ENCODE results near the gene BRCA1.
"Not testable (repeated sequence)": the region's sequence is repeated elsewhere in the genome, so short reads cannot be mapped to it uniquely, and the experiment has no call there.

GRCh38 chr17:43138531-43138930 lies 13.4 kb upstream of the BRCA1 start:
- TF ChIP-seq EZH2 (optimal IDR thresholded peaks at IDR 0.05; ENCODE audit: low read depth, low read length), result not testable (repeated sequence)
- TF ChIP-seq, protein P1, sequence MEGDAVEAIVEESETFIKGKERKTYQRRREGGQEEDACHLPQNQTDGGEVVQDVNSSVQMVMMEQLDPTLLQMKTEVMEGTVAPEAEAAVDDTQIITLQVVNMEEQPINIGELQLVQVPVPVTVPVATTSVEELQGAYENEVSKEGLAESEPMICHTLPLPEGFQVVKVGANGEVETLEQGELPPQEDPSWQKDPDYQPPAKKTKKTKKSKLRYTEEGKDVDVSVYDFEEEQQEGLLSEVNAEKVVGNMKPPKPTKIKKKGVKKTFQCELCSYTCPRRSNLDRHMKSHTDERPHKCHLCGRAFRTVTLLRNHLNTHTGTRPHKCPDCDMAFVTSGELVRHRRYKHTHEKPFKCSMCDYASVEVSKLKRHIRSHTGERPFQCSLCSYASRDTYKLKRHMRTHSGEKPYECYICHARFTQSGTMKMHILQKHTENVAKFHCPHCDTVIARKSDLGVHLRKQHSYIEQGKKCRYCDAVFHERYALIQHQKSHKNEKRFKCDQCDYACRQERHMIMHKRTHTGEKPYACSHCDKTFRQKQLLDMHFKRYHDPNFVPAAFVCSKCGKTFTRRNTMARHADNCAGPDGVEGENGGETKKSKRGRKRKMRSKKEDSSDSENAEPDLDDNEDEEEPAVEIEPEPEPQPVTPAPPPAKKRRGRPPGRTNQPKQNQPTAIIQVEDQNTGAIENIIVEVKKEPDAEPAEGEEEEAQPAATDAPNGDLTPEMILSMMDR (IDR thresholded peaks at IDR 0.05; ENCODE audit: low read length), result not testable (repeated sequence)
